ENCODE results near the gene BICDL1. TPM values are rescaled to one million over a fixed set of nuclear protein-coding genes. Genes with fewer than 3 reads are reported as not detected.

The BICDL1 gene
- total and polyA plus RNA-seq, 2 of the 4 experiments (the other 2 are of a cell fraction): not detected

DNA sequence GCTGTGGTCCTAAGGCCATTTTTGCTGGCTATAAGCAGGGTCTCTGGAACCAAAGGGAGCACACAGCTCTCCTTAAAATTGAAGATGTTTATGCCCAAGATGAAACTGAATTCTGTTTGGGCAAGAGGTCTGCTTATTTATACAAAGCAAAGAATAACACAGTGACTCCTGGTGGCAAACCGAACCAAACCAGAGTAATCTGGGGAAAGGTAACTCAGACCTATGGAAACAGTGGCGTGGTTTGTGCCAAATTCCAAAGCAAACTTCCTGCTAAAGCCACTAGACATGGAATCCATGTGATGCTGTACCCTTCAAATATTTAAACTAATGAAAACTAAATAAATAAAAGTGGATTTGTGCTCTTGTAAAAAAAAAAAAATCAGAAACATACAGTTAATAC lies 29.6 kb upstream of the BICDL1 start:
- TF ChIP-seq POLR2A (IDR thresholded peaks at IDR 0.05; ENCODE audit: low read depth, low read length): no peak
- no peak for TF ChIP-seq CEBPB (IDR thresholded peaks at IDR 0.05; ENCODE audit: low read depth, low read length)
- WGBS, 2 experiments (ENCODE audit: extremely low coverage in 2 of 2, insufficient read length in 1 of 2): no CpG with 5 or more reads among the region's 2 CpGs
- intact Hi-C loops (cut with micrococcal nuclease): no loop called here

More for the DNA sequence above, 29.6 kb upstream of the BICDL1 start:
- no peak overlapping the region for H3K27ac ChIP-seq (ENCODE audit: insufficient read depth, low read length)
- DNase-seq (no peak), ATAC-seq (ENCODE audit: low read depth) (no peak)
- no peaks in the 10 kb centered on the region for H4K20me1 ChIP-seq (ENCODE audit: insufficient read depth, low read length)
- no TSS peak for BruUV-seq (replicated peaks)
- no peak overlapping the region for H3K18ac ChIP-seq (ENCODE audit: low read depth, low read length)
- no peak overlapping the region for H2BK5ac ChIP-seq (ENCODE audit: low read depth, low read length, poor library complexity, severe bottlenecking)
- no peak overlapping the region for H4K91ac ChIP-seq (ENCODE audit: insufficient read depth, low read depth, low read length)
- H3K9me3 ChIP-seq (ENCODE audit: control insufficient read depth, insufficient read depth, low read length): peaks cover 12% of the 10 kb centered on the region
- H3K23ac ChIP-seq (ENCODE audit: low read depth, low read length): no peak overlapping the region
- ChIA-PET CTCF (no interaction called here), POLR2A (ENCODE audit: unreplicated experiment) (no interaction called here)
- no peaks in the 10 kb centered on the region for H3K36me3 ChIP-seq (ENCODE audit: control insufficient read depth, insufficient read depth, low read length)
- H3K4me2 ChIP-seq (ENCODE audit: low read depth, low read length): no peak overlapping the region
- H2BK120ac ChIP-seq (ENCODE audit: low read depth, low read length): no peak overlapping the region
- no peak overlapping the region for H2AK9ac ChIP-seq (replicated peaks; ENCODE audit: low read depth, low read length, poor library complexity)
- no peak overlapping the region for H3K4me3 ChIP-seq (ENCODE audit: insufficient read depth, low read depth, low read length)
- H3K56ac ChIP-seq (ENCODE audit: extremely low read depth, insufficient read depth, low read length): no peak overlapping the region
- no peak overlapping the region for H3K9ac ChIP-seq (ENCODE audit: low read depth, low read length)
- no peak overlapping the region for H2AK5ac ChIP-seq (ENCODE audit: low read depth, low read length)
- dilution Hi-C loops (cut with HindIII; ENCODE audit: low sequenced_read_pairs, unreplicated experiment): no loop called here
- no peak overlapping the region for H2BK15ac ChIP-seq (ENCODE audit: low read depth, low read length)
- H3K79me1 ChIP-seq (ENCODE audit: low read depth in 1 of 2, low read length in 2 of 2): no peaks in the 10 kb centered on the region
- no peak overlapping the region for H4K8ac ChIP-seq (ENCODE audit: low read depth in 2 of 2, low read length in 2 of 2)
- H2BK20ac ChIP-seq (ENCODE audit: low read depth, low read length): no peak overlapping the region
- H3K14ac ChIP-seq (replicated peaks; ENCODE audit: low read depth, low read length): no peak overlapping the region
- no peak overlapping the region for H2AFZ ChIP-seq (replicated peaks; ENCODE audit: low read length, poor library complexity)
- H3K4ac ChIP-seq (ENCODE audit: low read depth, low read length): no peak overlapping the region
- H4K5ac ChIP-seq (ENCODE audit: low read depth, low read length): no peak overlapping the region
- no peaks in the 10 kb centered on the region for H3K4me1 ChIP-seq (ENCODE audit: control insufficient read depth, insufficient read depth, low read length)
- no peaks in the 10 kb centered on the region for H3K9me1 ChIP-seq (ENCODE audit: insufficient read depth, low read length)
- in situ Hi-C loops (cut with MboI; ENCODE audit: low sequenced_read_pairs): no loop called here
- peaks cover 2% of the 10 kb centered on the region; the same call in 1 of the 2 replicates for H3K27me3 ChIP-seq (ENCODE audit: control insufficient read depth, insufficient read depth, low read length)

Data from IMR-90 (cell line).